Caki2 (cell line): ENCODE measurements around the gene C11orf68. TPM values are rescaled to one million over a fixed set of nuclear protein-coding genes. Genes with fewer than 3 reads are reported as not detected.
A peak's percentile ranks its signal among the peaks of the same experiment; 100 is the strongest.
"Not testable (repeated sequence)": the region's sequence is repeated elsewhere in the genome, so short reads cannot be mapped to it uniquely, and the experiment has no call there.

Source experiments
- DNase-seq: peaks from one replicate; pipeline ENCODE4 v3.0.0-alpha.2; 2015; ENCODE audit warnings: low read depth
- in situ Hi-C: cut with HindIII; loops from 2 replicates; pipeline ENCODE4 v1.10.0; 2016; ENCODE audit warnings: low sequenced_read_pairs, low pct_unique_long_range_greater_than_20kb, mixed read lengths
- total RNA-seq: library from RNA; depleted of rRNA; stranded (reverse); fragments of >200 nt; shearing (Covaris generic); gene quantifications from 2 replicates; pipeline ENCODE4 v1.2.3, GENCODE V29; 2014; ENCODE audit warnings: low replicate concordance

C11orf68 gene
- total RNA-seq, 1 experiment from 2014 or later: 36.3 TPM

DNA sequence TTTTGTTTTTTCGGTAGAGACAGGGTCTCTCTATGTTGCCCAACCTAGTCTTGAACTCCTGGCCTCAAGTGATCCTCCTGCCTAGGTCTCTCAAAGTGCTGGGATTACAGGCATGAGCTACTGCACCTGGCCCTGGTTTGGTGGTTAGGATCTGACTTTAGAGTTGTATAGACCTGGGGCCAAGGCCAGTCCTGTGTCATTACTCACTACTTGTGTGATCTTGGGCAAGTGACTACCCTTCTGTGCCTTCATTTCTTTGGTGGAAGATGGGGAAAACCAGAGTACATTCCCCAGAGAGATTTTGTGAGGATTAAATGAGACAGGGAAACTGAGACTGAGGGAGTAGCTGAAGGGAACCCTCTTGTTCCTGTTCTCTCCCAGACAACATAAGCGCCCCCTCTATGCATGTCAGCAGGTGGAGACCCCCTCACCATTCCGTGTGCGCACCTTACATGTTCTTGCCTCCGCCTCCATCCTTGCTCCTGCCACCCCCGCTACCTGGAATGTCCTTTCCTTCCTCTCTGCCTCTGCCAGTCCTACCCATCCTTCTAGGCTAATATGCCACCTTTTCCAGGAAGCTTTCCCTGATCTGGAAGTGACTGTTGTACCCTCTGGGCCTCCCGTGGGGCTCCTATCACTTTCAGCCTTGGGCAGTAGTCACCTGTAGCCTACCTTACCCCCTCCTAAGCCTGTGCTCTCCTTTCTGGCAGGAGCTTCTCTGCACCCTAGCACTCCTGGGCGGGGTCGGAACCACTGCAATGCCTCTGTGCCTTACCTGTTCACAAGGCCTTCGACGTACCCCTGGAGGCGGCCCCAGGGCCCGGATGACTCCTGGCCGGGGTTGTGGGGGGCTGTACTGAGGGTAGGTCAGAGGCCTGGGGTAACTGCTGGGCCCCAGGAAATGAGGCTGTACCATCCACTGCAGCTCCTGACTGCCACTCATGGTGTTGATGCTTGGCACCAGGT is 22.5 kb downstream of the C11orf68 start:
- no peak for DNase-seq
- in situ Hi-C loops: no loop called here

GRCh38 chr11:65895482-65895981 is 23.3 kb downstream of the C11orf68 start:
- DNase-seq: no peak
- in situ Hi-C loops: no loop called here

- in situ Hi-C loops: no loop called here
- no peak for DNase-seq
Observed at GRCh38 chr11:65894034-65894591, 24.7 kb downstream of the C11orf68 start.

- no peak for DNase-seq
- in situ Hi-C loops: no loop called here
Observed at GRCh38 chr11:65892661-65893317, 26.1 kb downstream of the C11orf68 start.

DNA sequence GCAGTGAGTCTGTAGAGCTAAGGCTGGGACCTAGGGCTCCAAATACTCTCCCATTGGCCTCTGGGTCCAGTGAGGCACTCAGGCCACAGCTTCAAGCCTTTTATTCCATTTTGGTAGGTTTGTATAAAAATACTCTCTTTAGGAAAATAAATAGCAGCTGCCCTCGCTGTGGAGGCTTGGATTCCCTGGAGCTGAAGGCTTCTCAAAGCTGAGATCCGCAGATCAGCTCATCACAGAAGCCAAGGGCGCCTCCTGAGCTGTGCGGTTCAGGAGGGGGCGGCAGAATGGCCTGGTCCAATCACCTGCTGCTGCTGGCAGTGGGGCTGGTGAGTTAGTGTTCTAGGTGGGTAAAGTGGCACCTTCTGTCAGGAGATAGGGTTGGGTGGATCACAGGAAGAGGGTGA is 26.7 kb downstream of the C11orf68 start:
- in situ Hi-C loops, DNase-seq: not testable (repeated sequence)

DNA sequence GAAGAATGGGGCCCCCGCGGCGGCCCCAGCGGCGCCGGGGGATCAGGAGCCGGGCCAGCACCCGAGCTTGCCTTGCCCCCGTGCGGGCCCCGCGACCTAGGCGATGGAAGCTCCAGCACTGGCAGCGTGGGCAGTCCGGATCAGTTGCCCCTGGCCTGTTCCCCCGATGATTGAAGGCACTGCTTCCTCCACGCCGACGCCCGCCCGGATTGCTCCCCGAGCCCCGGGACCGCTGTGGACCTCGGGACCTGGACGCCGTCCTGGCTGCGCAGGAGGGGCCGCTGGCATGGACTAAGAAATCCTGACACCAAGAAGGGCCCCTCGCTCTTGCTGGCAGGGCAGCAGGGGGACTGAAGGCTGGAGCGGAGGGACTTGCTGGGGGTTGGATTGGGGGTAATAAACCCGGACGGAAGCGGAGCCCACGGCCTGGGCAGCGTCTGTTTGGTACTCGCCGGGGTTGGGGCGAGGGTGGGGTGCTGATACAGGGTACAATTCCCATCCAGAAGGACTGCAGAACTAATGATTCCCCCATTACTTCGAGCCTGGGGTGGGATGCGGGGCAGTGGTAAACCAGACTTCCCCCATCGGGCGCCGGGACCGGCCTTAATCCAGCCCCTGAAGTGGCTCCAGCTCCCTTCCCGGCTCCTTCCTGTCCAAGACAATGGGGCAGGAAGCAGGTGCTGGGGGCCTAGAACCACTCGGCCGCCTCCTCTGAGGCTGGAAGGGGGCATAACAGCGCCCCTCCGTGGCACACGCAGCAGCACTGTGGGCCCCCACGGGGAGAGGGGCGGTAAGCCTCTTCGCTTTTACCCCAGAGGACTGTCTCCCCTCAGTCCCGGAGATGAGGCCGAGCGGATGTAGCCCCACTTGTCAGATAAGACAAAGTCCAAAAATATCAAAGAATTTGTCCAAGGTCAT is 27.4 kb downstream of the C11orf68 start:
- in situ Hi-C loops: no loop called here
- peak; percentile 73 for DNase-seq

DNA sequence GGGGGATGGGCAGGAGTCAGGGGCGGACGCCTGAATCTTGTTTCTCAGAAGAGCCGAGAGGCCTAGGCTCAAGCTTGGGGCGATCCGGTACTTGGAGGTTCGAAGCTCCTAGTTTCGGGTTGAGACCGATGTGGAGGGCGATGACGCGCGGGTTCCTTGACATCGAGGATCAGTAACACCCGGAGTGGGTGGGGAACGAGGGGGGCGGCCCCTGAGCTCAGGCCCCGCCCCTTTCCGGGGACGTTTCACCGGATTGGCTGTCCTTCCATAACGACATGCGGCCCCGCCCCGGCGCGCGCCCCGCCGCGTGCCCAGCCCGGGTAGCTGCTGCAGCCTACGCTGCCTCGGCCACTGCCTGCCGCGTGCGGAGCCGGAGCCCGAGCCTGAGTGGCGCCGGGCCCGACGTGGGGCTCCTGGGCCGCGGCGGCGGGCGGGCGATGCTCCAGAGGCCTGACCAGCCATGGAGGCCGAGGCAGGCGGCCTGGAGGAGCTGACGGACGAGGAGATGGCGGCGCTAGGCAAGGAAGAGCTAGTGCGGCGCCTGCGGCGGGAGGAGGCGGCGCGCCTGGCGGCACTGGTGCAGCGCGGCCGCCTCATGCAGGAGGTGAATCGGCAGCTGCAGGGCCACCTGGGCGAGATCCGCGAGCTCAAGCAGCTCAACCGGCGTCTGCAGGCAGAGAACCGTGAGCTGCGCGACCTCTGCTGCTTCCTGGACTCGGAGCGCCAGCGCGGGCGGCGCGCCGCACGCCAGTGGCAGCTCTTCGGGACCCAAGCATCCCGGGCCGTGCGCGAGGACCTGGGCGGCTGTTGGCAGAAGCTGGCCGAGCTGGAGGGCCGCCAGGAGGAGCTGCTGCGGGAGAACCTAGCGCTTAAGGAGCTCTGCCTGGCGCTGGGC is 28.3 kb downstream of the C11orf68 start, which contains the start of gene CCDC85B:
CCDC85B (plus strand) TSS at position 350 of the 895 bp plus-strand sequence; CDS start at position 461, 111 bp downstream.
- peak; percentile 91 for DNase-seq
- in situ Hi-C loops: no loop called here

- peak; percentile 92 for DNase-seq
- in situ Hi-C loops: no loop called here
Observed at GRCh38 chr11:65888163-65888814, 30.6 kb downstream of the C11orf68 start, which contains the start of gene FIBP. Gene FIBP (minus strand): TSS chr11:65888471. CDS start chr11:65888418, 53 bp downstream.

- in situ Hi-C loops: no loop called here
Observed at GRCh38 chr11:65887723-65888162, 31.1 kb downstream of the C11orf68 start.

DNA sequence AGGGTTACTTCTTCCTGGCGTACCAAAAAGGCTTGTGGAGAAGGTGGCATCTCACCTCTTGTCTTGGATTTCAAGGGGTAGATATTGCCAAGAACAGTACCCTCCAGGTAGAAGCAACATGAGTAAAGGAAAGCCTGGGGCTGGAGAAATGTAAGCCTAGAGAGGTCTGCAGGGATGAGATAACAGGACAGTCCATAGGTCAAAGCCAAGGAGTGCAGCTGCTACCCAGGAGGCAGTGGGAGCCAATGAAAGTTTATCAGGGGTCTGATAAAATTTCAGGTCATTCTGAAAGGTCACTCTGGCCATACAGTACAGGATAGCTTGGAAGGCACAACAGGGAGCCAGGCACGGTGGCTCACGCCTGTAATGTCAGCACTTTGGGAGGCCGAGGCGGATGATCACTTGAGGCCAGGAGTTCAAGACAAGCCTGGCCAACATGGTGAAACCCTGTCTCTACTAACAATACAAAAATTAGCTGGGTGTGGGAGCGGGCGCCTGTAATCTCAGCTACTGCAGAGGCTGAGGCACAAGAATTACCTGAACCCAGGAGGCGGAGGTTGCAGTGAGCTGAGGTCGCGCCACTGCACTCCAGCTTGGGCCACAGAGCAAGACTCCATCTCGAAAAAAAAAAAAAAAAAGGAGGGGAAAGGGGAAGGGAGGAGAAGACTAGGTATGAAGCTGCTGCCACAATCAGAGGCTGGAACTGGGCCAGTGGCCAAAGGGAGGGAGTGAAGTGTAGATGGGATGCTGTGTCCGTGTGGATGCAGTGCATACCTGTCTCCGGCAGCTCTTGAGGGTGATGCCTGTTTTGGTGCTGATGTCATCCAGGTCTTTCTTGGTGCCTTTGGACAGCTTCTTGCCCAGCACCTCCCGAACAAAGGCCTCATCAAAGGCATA is 31.8 kb downstream of the C11orf68 start:
- in situ Hi-C loops: no loop called here
- DNase-seq: no peak

More at GRCh38 chr11:65887723-65888162, 31.1 kb downstream of the C11orf68 start:
- DNase-seq: no peak

DNA sequence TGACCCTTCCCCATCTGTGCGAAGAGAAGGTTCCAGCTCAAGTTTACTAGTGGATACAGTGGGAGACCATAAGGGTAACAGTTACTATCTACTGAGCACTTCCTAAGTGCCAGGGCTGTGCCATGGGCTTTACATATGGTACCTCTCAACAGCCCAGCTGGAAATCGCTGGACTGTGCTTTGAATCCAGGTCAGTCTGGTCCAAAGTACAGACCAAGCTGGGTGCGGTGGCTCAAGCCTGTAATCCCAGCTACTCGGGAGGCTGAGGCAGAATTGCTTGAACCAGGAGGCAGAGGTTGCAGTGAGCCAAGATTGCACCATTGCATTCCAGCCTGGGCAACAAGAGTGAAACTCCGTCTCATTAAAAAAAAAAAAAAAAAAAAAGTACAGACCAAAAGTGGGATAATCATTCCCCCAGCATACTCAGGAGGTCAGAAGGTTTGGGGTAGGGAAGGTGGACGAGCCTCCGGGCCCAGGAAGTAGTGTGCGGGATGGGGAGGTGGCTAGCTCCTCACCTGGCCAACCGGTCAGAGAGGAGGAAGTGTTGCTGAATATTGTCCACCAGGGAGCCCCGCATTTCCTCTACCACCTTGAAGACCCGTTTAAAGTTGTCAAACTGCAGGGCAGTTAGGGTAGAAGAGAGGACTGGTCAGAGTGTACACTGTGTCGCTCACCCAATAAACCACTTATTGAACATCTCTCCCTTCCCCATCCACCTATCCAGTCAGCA is 32.9 kb downstream of the C11orf68 start:
- in situ Hi-C loops: no loop called here
- DNase-seq: no peak

DNA sequence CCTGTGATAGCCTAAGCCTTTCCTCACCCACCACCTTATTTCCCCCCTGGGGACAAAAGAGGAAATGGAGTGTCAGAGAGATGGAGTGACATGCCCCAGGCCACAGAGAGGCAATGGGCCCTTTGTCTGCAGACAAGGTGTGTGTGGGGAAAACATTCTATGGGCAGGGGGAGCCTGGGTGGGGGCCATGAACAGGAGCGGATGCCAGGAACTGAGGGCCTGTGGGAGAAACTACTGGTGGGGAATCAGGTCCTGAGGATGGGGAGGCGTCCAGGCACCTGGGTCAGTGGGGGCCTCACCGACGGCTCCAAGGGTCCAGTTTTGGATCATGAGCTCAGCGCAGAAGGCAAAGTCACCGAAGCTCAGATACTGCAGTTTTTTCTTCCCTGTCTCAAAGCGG is 33.6 kb downstream of the C11orf68 start:
- in situ Hi-C loops: no loop called here

GRCh38 chr11:65884716-65885092 is 34.2 kb downstream of the C11orf68 start:
- peak; percentile 58 for DNase-seq
- in situ Hi-C loops: no loop called here

More for the DNA sequence above, 33.6 kb downstream of the C11orf68 start:
- DNase-seq: no peak

DNA sequence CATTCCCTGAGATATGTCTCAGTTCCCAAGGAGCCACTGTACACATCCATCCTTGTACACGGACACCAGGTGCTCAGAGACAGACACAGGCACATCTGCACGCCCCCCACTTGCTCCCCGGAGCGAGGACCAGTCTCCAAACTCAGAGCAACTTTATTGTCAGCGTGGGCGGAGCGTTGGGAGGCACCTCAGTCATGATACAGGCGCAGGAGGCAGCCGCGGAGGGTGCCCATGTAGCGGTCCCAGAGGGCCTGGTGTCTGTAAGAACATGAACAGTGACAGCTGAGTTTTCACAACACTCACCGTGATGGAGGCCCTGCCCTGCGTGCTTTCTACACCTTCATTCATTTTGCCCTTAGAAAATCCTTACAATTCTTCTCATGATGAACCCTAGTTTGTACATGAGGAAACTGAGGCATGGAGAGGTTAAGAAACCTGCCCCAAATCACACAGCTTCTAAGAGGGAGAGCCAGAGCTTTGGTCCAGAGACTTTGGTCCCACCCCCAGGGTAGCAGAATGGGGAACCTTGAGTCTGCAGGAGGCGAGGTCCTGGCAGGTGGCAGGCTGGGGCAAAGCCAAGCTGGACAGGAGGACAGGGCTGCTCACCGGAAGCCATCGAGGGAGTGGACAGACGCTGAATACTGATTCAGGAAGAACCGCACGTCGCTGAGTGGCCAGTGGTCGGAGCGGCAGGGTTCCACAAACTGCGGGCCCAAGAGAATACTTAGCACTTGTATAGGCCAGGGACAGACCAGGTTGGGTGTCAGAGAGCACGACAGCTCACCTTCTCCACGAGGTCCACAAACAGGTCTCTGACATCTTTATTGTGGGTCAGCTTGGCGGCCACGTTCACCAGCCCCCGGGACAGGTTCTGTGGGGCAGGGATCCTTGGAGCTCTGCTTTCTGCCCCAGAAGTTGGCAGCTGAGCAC is 34.8 kb downstream of the C11orf68 start:
- no peak for DNase-seq
- in situ Hi-C loops: no loop called here
